Esophagus muscularis mucosa (tissue), 4 donors: ENCODE results near the gene ARMC2. TPM values are rescaled to one million over a fixed set of nuclear protein-coding genes. Genes with fewer than 3 reads are reported as not detected.

Source experiments
- DNase-seq: peaks from one replicate; pipeline ENCODE4 v3.0.0-alpha.2; 2017; ENCODE audit errors: extremely low spot score
- H3K27ac ChIP-seq, 4 donors: fragments of 200-600 bp; sonication (generic); replicated peaks in 1 of 4; 1 replicate in 3 of 4; 2 replicates in 1 of 4; pipeline ENCODE4 v1.5.1; 2016 to 2019; ENCODE audit warnings: mild to moderate bottlenecking in 1 of 4
- H3K27me3 ChIP-seq, 4 donors: fragments of 200-600 bp; sonication (generic); one replicate each; pipeline versions ENCODE4 v1.5.1 to v1.6.0; 2016 to 2019
- H3K36me3 ChIP-seq, 4 donors: fragments of 200-600 bp; sonication (generic); one replicate each; pipeline ENCODE4 v1.5.1; 2016 to 2019
- H3K4me1 ChIP-seq, 4 donors: fragments of 200-600 bp; sonication (generic); one replicate each; pipeline ENCODE4 v1.5.1; 2016 to 2019
- H3K4me3 ChIP-seq, 4 donors: fragments of 200-600 bp; sonication (generic); 1 replicate in 2 of 4; 2 replicates in 2 of 4; pipeline ENCODE4 v1.5.1; 2016 to 2019; ENCODE audit warnings: mild to moderate bottlenecking in 4 of 4, moderate library complexity in 1 of 4
- H3K9me3 ChIP-seq, 4 donors: fragments of 200-600 bp; sonication (generic); 1 replicate in 3 of 4; 2 replicates in 1 of 4; pipeline ENCODE4 v1.5.1; 2016 to 2019
- CTCF ChIP-seq, 3 experiments: fragments of 200-600 bp in 2 of 3; fragments of 450-650 bp in 1 of 3; sonication (generic) in 2 of 3; IDR thresholded peaks; one replicate each; pipeline ENCODE4 v1.5.1; 2017 to 2019; ENCODE audit warnings: antibody characterized with exemption in 3 of 3, mild to moderate bottlenecking in 2 of 3, moderate library complexity in 1 of 3
- EP300 ChIP-seq: sonication (generic); formaldehyde crosslinking; IDR thresholded peaks from one replicate; pipeline ENCODE4 v1.6.1; 2017; ENCODE audit warnings: antibody characterized with exemption
- POLR2A ChIP-seq: fragments of 450-650 bp; IDR thresholded peaks from one replicate; pipeline ENCODE4 v1.6.1; 2017; ENCODE audit warnings: antibody characterized with exemption, moderate library complexity, mild to moderate bottlenecking, low read depth
- POLR2AphosphoS5 ChIP-seq, 2 donors: sonication (generic); formaldehyde crosslinking; IDR thresholded peaks; one replicate each; pipeline ENCODE4 v1.6.1; 2017; ENCODE audit warnings: antibody characterized with exemption in 2 of 2
- WGBS: methylation state at CpG from one replicate; pipeline ENCODE4 v1.1.5; 2018; 5-methylcytosine and 5-hydroxymethylcytosine counted together
- intact Hi-C: fragments of 100-400 bp; cut with DNase I; formaldehyde crosslinking; loops from one replicate; pipeline ENCODE4 v1.15.1; 2023
- total RNA-seq, 4 donors: library from RNA; depleted of rRNA; stranded (reverse); fragments of >200 nt; gene quantifications; one replicate each; pipeline versions ENCODE4 v1.1.0 to v1.2.1, GENCODE V29; 2016

ARMC2 gene
- total RNA-seq, 4 donors from 2014 or later, result 2.1 to 5.1 (median 3.2) TPM

DNA sequence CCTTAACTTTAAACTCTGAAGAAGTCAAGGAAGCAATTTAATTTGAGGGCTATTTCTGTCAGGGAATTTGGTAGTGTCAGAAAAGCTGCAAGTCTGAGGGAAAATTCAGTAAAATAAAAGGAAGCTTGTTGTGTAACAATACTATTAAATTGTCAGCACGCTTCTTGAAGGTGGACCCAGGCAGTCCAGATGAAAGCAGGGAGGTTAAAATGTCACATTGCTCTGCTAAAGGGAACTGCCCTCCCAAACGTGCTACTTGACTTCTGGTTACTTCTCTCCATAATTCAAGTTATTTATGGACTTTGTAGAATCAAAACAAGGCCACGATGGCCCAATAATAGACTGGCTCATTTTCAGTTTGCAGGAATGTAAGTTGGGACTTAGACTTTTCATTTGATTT, 28.2 kb upstream of the ARMC2 start:
- DNase-seq, result no peak
- Histone ChIP-seq H3K27ac (no peak overlapping the region), H3K9me3 (peaks cover 0 to 4% (median 2%) of the 10 kb centered on the region in 4 donors), H3K4me3 (no peak overlapping the region), H3K4me1 (no peaks in the 10 kb centered on the region), H3K36me3 (no peaks in the 10 kb centered on the region), H3K27me3 (no peaks in the 10 kb centered on the region)
- intact Hi-C loops, result no loop called here
- TF ChIP-seq EP300 (no peak), POLR2A (no peak), POLR2AphosphoS5 (IDR thresholded peaks at IDR 0.05) (no peak), CTCF (IDR thresholded peaks at IDR 0.05) (no peak)
- WGBS, result 54% methylated on average over 3 of the region's 3 CpGs

DNA sequence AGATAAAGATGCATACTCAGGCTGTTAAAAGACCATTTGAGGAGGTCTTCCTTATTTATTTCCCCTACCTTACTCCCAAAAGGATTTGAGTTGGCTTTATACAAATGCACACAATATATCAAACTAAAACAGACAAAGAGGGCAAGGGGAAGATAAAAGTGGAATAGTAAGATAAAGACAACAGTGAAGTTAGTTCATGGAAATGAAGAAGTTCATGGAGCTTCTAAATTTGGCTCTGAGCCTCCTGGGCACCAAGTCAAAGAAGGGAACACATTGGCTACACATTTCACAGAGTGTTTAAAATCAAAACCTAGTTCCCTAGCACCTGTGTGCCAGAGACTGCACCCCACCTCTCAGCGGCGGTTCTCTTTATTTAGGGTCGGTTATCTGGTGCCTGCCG, 25.8 kb upstream of the ARMC2 start:
- H3K36me3 ChIP-seq, result no peaks in the 10 kb centered on the region
- no peak for TF ChIP-seq POLR2AphosphoS5 (IDR thresholded peaks at IDR 0.05)
- no peak for TF ChIP-seq EP300
- intact Hi-C loops, result no loop called here

GRCh38 chr6:108825326-108825725, 22.9 kb upstream of the ARMC2 start:
- Histone ChIP-seq H3K27me3 (no peaks in the 10 kb centered on the region), H3K9me3 (peaks cover 0 to 9% (median 3%) of the 10 kb centered on the region in 4 donors), H3K4me1 (no peaks in the 10 kb centered on the region), H3K4me3 (no peak overlapping the region), H3K36me3 (no peaks in the 10 kb centered on the region), H3K27ac (no peak overlapping the region)
- DNase-seq, result no peak
- WGBS, result 95% methylated on average over 2 of the region's 2 CpGs
- no peak for TF ChIP-seq POLR2AphosphoS5 (IDR thresholded peaks at IDR 0.05)
- TF ChIP-seq CTCF (IDR thresholded peaks at IDR 0.05), result no peak
- no peak for TF ChIP-seq EP300
- no peak for TF ChIP-seq POLR2A
- intact Hi-C loops, result no loop called here

More for the DNA sequence above, 25.8 kb upstream of the ARMC2 start:
- 92% methylated on average over 4 of the region's 4 CpGs for WGBS
- H3K27me3 ChIP-seq, result no peaks in the 10 kb centered on the region
- H3K27ac ChIP-seq, result no peak overlapping the region
- DNase-seq, result no peak
- H3K4me3 ChIP-seq, result no peak overlapping the region
- H3K4me1 ChIP-seq, result no peaks in the 10 kb centered on the region
- H3K9me3 ChIP-seq, result peaks cover 0 to 9% (median 3%) of the 10 kb centered on the region in 4 donors

DNA sequence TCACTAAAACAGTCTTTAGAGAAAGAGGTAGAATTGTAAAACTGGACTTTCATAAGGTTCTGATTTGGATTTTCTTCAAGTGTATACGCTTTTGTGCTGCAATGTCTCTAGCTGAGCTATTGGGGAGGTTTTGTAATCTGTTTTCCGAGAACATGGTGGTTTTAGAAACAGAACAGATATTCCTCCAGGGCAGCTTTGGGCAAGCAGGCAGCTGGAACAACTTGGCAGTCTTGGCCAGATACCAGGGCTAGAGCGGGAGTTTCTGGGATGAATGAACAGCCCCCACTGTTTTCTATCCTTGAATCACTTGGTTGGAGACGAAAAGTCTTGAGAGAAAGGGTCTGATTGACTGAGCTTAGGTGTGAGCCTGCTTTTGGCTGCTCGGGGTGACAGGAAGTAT, 17.1 kb upstream of the ARMC2 start:
- 76% methylated on average over 5 of the region's 5 CpGs for WGBS
- DNase-seq, result no peak
- Histone ChIP-seq H3K27me3 (no peaks in the 10 kb centered on the region), H3K36me3 (no peaks in the 10 kb centered on the region), H3K4me3 (no peak overlapping the region), H3K9me3 (no peaks in the 10 kb centered on the region), H3K4me1 (peaks cover 0 to 9% (median 8%) of the 10 kb centered on the region in 4 donors), H3K27ac (peak overlapping the region in 1 of 4 donors; percentile 27)
- TF ChIP-seq POLR2AphosphoS5 (IDR thresholded peaks at IDR 0.05) (no peak), CTCF (IDR thresholded peaks at IDR 0.05) (no peak), EP300 (no peak), POLR2A (no peak)
- intact Hi-C loops, result loop anchor here (5.0 kb wide), 1 partner anchor 49 kb away; no protein-coding TSS in a partner anchor

GRCh38 chr6:108832738-108833137, 15.5 kb upstream of the ARMC2 start:
- no peak overlapping the region for H3K4me3 ChIP-seq
- H3K36me3 ChIP-seq, result no peaks in the 10 kb centered on the region
- no peaks in the 10 kb centered on the region for H3K9me3 ChIP-seq
- DNase-seq, result no peak
- WGBS, result 99% methylated on average over 8 of the region's 8 CpGs
- intact Hi-C loops, result loop anchor here (5.0 kb wide), 1 partner anchor 50 kb away; no protein-coding TSS in a partner anchor
- TF ChIP-seq CTCF (IDR thresholded peaks at IDR 0.05) (no peak), POLR2A (no peak), EP300 (no peak), POLR2AphosphoS5 (IDR thresholded peaks at IDR 0.05) (no peak)
- H3K27ac ChIP-seq, result no peak overlapping the region
- no peaks in the 10 kb centered on the region for H3K27me3 ChIP-seq
- peaks cover 0 to 9% (median 8%) of the 10 kb centered on the region in 4 donors for H3K4me1 ChIP-seq
